HG03354 (cell line): ENCODE results near the gene SLC26A5.
A peak's percentile ranks its signal among the peaks of the same experiment; 100 is the strongest.

Experiments
- ATAC-seq: cut with Tn5 transposase; IDR thresholded peaks from one replicate; pipeline ENCODE4 v1.9.1; 2021; ENCODE audit warnings: mild to moderate bottlenecking; ENCODE audit not compliant: unreplicated experiment, poor library complexity, severe bottlenecking

The SLC26A5 gene

DNA sequence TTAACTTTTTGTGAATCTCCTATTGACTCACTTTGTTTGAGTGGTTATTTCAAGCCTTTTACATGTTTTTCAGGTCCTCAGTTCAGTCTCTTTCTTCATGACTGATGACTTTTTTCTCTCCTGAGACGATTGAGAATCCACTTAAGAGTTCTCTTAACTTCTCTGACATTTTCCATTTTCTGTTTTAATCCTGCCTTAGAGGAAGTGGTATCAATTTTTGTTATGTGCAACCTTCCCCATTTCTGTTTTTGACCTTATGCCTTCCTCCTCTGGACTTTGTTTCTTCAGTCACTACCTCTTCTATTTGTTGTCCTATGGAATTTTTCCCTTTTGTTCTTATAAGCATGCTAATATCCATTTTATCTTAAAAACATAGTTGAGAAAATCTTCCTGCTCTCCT lies 96.2 kb downstream of the SLC26A5 start:
- no peak for ATAC-seq

DNA sequence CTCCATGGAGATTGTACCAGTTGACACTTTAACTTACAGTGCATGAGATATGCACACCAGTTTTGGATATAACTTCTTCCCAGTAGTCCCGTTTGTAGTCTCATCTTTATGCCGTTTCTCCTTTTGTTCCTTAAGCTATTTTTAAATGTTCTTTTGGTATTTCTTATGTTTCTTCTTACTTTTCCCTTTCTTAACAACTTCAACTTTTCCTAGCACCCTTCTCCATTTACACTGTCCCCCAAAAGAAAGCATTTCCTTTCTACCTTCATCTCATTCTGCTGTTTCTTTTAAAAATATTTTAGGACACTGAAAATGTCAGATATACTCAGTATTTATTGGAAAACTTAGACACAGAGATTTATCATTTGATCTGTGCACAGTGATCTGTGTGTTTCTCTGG lies 97.0 kb downstream of the SLC26A5 start:
- ATAC-seq, result no peak

DNA sequence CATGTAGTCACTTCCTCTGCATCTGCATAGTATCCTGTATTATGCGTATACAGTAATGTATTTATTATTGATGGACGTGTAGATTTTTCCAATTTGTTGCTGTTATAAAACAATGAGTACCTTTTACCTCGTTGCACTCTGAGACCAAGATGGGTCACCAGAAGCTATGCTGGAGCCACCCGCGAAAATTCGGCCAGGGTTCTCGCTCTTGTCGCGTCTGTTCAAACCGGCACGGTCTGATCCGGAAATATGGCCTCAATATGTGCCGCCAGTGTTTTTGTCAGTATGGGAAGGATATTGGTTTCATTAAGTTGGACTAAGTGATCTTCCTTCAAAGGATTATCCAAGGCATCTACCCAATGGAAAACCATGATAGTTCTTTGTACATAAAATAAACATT lies 97.6 kb downstream of the SLC26A5 start:
- no peak for ATAC-seq

DNA sequence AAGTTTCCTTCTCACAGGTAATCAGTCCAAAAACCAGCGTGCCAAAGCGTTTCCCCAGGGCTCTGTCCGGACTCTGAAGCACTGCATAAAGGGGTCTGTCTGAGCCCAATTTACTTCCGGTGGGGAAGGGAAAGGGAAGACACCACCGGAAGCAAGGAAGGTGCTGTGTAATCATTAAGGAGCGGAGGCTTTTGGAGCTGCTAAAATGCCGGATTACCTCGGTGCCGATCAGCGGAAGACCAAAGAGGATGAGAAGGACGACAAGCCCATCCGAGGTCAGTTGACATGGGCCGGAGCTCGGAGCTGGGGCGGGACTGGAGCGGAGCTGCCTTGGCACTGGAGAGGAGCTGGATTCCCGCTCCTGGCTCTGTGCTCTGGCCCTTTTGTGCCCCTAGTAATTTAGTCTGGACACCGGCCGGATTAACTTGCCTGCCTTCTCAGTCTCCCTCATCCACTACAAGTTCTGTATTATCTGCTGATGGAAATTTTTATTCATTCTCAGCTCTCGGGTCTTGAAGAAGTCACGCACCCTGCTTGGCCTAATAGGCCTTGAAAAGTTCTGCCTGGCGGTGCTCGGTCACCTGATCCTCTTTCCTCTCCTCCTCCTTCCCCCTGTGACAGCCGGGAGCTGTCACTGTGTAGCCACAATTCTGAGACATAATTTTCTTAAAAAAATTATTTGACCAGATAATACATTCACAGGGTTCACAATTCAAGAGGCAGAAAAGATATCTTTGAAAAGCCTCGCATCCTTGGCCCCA lies 98.3 kb downstream of the SLC26A5 start, which contains the start of gene PSMC2:
PSMC2 (plus strand) TSS at position 137 of the 761 bp plus-strand sequence; CDS start at position 206, 69 bp downstream.
- ATAC-seq, result peak; percentile 81

DNA sequence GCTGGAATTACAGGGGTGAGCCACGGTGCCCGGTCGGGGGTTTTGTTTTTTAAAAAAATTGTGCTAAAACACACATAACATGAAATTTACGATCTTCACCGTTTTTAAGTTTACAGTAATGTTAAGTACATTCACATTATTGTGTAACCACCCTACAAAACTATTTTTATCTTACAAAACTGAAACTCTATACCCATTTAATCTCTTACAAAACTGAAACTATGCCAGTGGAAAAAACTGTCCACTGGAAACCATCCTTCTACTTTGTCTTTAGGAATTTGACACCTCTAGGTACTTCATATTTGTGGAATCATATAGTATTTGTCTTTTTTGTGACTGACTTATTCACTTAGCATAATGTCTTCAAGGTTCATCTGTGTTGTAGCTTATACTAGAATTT lies 99.6 kb downstream of the SLC26A5 start:
- no peak for ATAC-seq

DNA sequence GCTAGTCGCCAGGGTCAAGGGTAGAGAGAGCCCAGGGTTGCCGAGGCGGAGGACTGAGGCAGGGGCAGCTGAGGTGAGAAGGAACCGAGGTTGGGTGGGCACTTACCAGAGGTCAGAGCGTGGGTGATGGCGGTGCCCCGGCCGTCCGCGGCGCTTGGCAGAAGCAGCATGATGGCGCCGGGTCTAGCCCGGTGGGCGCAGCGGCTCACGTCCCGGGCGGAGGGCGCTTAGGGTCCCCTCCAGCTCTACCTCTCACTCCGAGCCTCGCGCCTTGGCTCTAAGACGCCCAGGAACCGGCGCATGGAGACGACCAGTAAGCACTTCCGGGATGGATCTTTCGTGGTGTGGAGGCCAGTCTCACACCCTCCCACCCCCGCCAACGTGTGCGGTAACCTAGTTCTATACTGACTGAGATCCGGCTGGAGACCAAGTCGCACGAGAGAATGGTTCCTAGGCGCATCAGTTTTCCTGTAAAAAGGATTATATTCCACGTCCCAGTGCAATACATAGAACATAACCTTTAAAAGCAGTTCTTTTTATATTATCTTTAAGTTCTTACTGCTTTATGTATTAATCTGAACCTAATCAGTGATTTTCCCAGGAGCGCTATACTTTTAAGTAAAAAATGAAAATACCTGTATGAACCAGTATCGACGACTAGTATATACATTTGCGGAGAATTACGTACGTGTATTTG lies 101.4 kb downstream of the SLC26A5 start, which contains the start of gene DNAJC2:
DNAJC2 (minus strand) TSS at position 315 of the 697 bp plus-strand sequence; CDS start at position 170, 145 bp downstream.
- ATAC-seq, result peak; percentile 81

DNA sequence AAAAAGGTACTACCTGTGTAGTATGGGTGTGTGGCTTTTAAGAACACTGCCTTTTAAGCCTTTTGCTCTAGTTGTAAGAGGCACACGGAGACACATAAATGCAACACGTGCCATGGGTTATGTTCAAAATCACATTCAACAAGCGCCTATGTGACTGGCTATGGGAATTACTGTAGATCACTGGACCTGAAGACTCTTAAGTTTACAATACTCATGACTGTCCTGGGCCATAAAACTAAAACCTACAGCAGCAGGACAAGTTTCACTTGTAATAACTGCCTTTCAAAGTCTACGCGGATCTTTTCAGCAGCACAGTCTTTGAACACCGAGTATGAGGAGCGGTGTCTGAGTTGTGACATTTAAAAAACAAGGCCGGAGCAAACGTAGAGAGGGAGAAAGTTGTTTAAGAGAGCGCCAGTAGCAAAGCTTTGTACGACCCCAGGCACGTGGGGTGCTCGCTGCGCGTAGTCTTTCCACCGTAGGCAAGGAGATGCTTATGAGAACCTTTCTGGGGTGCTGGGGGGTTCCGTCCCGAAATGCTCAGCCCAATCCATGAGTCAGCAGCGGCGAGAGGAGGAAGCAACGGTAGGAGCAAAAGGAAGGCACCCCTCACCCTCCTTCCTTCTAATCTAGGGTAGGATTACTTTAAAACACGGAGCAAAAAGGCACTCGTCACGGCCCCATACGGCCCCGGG lies 102.1 kb downstream of the SLC26A5 start:
- peak; percentile 8 for ATAC-seq

DNA sequence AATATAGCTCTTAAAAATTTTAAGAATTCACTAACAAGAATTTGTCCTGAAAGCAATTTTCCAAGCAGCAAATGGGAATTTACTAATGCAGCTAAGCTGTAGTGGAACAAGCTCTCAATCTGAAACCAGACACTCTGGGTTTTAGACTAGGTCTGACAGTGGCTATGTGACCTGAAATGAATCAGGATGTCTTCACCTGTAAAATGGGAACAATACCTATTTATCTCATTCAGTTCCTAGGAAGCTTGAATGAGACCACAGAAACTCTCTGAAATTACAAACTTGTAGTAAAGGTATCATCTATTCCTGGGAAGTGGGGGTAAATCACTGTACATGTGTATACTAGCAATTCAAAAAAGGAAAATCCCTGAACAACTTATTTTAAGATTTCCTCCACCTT lies 102.7 kb downstream of the SLC26A5 start:
- no peak for ATAC-seq

DNA sequence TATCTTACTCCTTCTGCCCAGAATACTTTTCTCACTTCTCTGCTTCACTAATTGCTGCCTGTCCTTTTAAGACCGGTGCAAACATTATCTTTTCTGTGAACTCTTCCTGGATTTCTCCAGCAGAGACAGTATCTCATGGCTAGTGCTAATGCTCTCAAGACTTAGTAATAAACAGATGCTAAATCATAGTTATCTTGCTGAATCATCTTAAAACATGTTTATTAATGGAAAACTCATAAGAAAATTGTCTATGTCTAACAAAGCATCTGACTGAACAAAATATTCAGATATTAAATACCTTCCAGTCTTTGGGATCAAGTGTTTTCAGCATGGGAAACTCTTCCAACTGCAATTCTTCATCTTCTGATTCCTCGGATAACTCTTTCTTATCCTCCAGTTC lies 104.5 kb downstream of the SLC26A5 start:
- no peak for ATAC-seq

DNA sequence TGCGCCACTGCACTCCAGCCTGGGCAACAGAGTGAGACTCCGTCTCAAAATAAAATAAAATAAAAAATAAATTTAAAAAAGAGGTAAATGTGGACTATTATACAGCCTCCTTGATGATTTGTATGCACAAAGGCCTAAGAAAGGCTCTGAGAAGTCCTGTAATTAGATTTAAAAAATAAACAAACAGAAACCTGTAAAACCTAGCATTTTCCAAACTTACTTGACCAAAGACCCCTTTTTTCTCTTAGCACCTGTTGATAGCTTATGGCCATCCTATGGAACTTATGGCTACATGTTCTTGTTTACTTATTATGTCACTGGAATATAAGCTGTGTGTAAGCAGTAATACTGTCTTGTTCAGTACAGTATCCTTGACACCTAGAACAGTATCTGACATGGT lies 107.1 kb downstream of the SLC26A5 start:
- no peak for ATAC-seq

DNA sequence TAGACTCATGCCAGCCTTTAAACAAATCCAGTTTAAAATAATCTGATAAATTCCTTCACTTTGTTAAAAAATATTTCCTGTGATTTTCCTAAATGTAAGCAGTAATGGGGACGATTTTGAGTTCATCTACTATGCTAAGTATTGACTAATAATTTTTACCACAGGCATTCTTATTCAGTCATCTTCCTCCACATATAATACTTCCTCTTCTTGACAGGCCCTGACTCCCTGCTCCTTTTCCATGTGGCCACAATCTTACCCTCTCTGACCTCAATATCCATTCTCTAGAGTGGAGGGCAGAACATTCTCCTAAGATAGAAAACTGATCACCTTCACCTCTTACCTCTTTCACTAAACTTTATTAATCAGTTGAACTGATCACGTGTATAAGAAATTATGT lies 109.2 kb downstream of the SLC26A5 start:
- ATAC-seq, result no peak

DNA sequence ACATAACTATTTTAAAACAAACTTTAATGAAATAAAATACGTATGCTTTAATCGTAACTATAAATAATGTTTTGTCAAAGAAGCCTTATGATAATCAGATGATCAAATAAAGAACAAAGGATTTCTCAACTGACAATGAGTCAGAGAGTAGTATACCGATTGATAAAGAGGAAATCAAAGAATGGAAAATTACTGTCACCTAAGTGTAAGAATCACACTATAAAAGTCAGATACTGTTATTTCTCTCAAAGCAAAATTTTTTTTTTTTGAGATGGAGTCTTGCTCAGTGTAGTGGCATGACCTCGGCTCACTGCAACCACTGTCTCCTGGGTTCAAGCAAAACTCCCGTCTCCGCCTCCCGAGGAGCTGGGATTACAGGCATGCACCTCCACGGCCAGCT lies 120.3 kb downstream of the SLC26A5 start:
- no peak for ATAC-seq
